ENCODE data around the gene MRPL46.

MRPL46 gene

GRCh38 chr15:88467073-88467934 is at the start of gene MRPL46, which contains the start of gene MRPS11:
MRPL46 (minus strand) TSS chr15:88467388; CDS start chr15:88467377, 11 bp downstream.
MRPS11 (plus strand) TSS chr15:88467708; CDS start chr15:88467718, 10 bp downstream.
- H3K4me3 Mint-ChIP-seq: peak within 1 kb of the TSS; percentile 88
- no peaks in the 10 kb centered on the region for H3K27me3 Mint-ChIP-seq
- no peaks in the 10 kb centered on the region for H3K9me3 Mint-ChIP-seq
- H3K4me1 Mint-ChIP-seq (ENCODE audit: low read depth): peaks cover 35% of the 10 kb centered on the region
- DNase-seq: peak; percentile 91
- peaks cover 41% of the 10 kb centered on the region for H3K36me3 Mint-ChIP-seq (ENCODE audit: low read depth)
- peak within 1 kb of the TSS; percentile 100 for H3K27ac Mint-ChIP-seq

GRCh38 chr15:88513195-88513594 is 46.0 kb upstream of the MRPL46 start:
- H3K36me3 Mint-ChIP-seq (ENCODE audit: low read depth): peaks cover 59% of the 10 kb centered on the region
- H3K9me3 Mint-ChIP-seq: no peaks in the 10 kb centered on the region
- H3K4me3 Mint-ChIP-seq: no peak overlapping the region
- H3K27ac Mint-ChIP-seq: no peak overlapping the region
- DNase-seq: no peak
- no peaks in the 10 kb centered on the region for H3K27me3 Mint-ChIP-seq
- peaks cover 5% of the 10 kb centered on the region for H3K4me1 Mint-ChIP-seq (ENCODE audit: low read depth)

DNA sequence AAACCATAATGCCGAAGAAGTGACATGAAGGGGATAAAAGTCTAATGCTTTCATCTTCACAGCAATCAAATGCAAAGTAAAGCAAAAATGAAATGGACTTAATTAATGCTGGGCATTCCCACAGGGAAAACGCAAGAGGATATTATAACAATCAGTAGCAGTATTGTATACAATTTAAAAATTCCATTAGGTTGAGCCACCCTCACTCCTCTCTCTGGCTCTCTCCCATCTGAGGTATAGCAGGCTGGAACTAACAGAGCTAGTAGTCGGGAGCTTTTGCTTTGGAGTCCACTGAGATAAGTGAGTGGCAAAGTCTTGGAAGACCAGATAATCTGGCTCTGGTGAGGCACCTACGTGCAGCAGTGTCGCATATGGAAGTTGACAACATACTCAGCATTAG is 45.4 kb upstream of the MRPL46 start:
- H3K9me3 Mint-ChIP-seq: no peaks in the 10 kb centered on the region
- H3K36me3 Mint-ChIP-seq (ENCODE audit: low read depth): peaks cover 59% of the 10 kb centered on the region
- peaks cover 5% of the 10 kb centered on the region for H3K4me1 Mint-ChIP-seq (ENCODE audit: low read depth)
- H3K27ac Mint-ChIP-seq: no peak overlapping the region
- H3K4me3 Mint-ChIP-seq: no peak overlapping the region
- DNase-seq: no peak
- no peaks in the 10 kb centered on the region for H3K27me3 Mint-ChIP-seq

- peaks cover 59% of the 10 kb centered on the region for H3K36me3 Mint-ChIP-seq (ENCODE audit: low read depth)
These were observed 44.9 kb upstream of the MRPL46 start for GRCh38 chr15:88512078-88512477.

GRCh38 chr15:88511161-88511560 is 44.0 kb upstream of the MRPL46 start:
- H3K4me1 Mint-ChIP-seq (ENCODE audit: low read depth): peaks cover 5% of the 10 kb centered on the region
- no peak overlapping the region for H3K27ac Mint-ChIP-seq
- H3K27me3 Mint-ChIP-seq: no peaks in the 10 kb centered on the region
- no peaks in the 10 kb centered on the region for H3K9me3 Mint-ChIP-seq
- H3K4me3 Mint-ChIP-seq: no peak overlapping the region
- peaks cover 51% of the 10 kb centered on the region for H3K36me3 Mint-ChIP-seq (ENCODE audit: low read depth)
- DNase-seq: no peak

More at GRCh38 chr15:88512078-88512477, 44.9 kb upstream of the MRPL46 start:
- H3K4me3 Mint-ChIP-seq: no peak overlapping the region
- peaks cover 5% of the 10 kb centered on the region for H3K4me1 Mint-ChIP-seq (ENCODE audit: low read depth)
- DNase-seq: no peak
- H3K27me3 Mint-ChIP-seq: no peaks in the 10 kb centered on the region
- no peaks in the 10 kb centered on the region for H3K9me3 Mint-ChIP-seq
- H3K27ac Mint-ChIP-seq: no peak overlapping the region

- DNase-seq: no peak
- Mint-ChIP-seq H3K4me1 (ENCODE audit: low read depth) (peaks cover 5% of the 10 kb centered on the region), H3K9me3 (no peaks in the 10 kb centered on the region), H3K27me3 (no peaks in the 10 kb centered on the region), H3K4me3 (no peak overlapping the region), H3K27ac (peak overlapping the region; percentile 4), H3K36me3 (ENCODE audit: low read depth) (peaks cover 58% of the 10 kb centered on the region)
These were observed 42.8 kb upstream of the MRPL46 start for GRCh38 chr15:88509964-88510363.

DNA sequence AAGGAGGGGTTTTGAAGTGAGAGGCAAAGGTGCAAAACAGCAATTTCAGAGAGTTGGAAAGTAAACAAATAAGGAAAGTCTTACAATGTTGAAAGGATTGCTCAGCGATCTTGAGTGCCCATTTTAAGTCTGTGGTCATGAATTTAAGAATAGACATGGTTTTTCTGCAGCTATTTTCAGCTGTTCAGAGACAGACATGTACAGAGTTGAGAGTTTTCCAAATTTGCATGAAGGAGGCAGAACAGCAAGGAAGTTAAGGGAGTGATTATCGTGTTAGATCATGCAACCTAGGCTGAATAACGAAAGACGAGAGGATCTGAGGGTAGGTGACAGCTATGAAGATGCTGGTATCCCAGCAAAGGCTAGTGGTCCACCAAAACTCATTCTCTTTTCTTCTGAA is 42.1 kb upstream of the MRPL46 start:
- Mint-ChIP-seq H3K4me3 (no peak overlapping the region), H3K4me1 (ENCODE audit: low read depth) (peaks cover 5% of the 10 kb centered on the region), H3K9me3 (no peaks in the 10 kb centered on the region), H3K36me3 (ENCODE audit: low read depth) (peaks cover 58% of the 10 kb centered on the region), H3K27me3 (no peaks in the 10 kb centered on the region), H3K27ac (no peak overlapping the region)
- DNase-seq: no peak

DNA sequence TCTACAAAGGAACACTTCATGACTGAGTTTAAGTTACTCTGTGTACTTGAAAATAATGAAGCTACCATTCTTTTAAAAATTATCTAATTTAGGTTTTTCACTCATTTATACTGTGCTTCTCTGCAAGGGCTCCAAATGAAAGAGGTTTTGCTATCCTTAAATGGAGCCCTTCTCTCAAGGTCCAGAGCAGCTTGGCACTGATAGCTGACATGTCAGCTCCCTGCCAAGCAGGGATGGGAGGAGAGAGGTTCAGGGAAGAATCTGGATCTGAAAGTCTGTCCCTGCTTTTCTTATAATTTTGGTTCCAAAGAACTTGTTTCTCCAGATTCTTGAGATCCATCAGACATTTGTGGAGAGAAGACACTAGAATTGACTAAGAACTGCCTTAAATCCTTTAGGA is 39.4 kb upstream of the MRPL46 start:
- H3K27ac Mint-ChIP-seq: no peak overlapping the region
- no peak for DNase-seq
- H3K9me3 Mint-ChIP-seq: no peaks in the 10 kb centered on the region
- H3K36me3 Mint-ChIP-seq (ENCODE audit: low read depth): peaks cover 48% of the 10 kb centered on the region
- H3K4me1 Mint-ChIP-seq (ENCODE audit: low read depth): peaks cover 5% of the 10 kb centered on the region
- no peaks in the 10 kb centered on the region for H3K27me3 Mint-ChIP-seq
- H3K4me3 Mint-ChIP-seq: no peak overlapping the region

DNA sequence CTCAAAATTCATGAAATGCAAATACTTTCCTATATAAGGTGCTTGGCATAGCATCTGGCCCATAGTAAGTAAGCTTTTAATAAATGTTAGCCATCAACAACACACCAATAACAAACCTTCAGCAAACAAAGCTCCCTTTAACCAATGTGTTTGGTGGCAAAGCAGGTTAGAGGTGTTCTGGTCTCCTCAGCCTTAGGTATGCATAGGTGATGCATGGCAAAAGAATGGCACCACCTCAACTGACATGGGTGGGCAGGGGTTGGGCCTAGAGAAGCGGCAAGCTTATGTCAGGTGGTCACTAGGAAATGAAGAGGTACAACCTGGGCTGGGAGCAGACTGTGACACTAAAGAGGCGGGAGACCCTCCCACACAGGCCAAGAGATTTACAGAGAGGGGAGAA is 38.5 kb upstream of the MRPL46 start:
- no peaks in the 10 kb centered on the region for H3K27me3 Mint-ChIP-seq
- H3K27ac Mint-ChIP-seq: no peak overlapping the region
- no peak for DNase-seq
- H3K4me1 Mint-ChIP-seq (ENCODE audit: low read depth): peaks cover 5% of the 10 kb centered on the region
- peaks cover 41% of the 10 kb centered on the region for H3K36me3 Mint-ChIP-seq (ENCODE audit: low read depth)
- H3K4me3 Mint-ChIP-seq: no peak overlapping the region
- no peaks in the 10 kb centered on the region for H3K9me3 Mint-ChIP-seq

DNA sequence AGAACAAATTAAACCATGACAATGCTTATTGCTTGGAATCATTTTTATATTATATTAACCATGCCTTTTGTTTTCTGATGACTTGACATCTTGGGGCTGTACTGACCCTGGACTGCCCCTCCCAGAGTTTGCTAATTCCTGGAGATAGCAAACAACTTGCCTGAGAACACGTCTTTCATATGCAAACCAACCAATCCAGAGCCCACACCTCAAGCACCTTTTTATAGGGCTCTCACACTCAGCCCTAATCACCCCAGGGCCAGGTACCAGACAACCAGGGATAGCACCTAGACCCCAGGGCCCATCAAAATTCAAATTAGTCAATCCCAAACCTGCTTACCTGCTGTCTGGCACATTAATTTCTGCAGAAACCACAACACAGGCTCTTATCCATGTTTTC is 37.3 kb upstream of the MRPL46 start:
- Mint-ChIP-seq H3K4me3 (no peak overlapping the region), H3K27me3 (no peaks in the 10 kb centered on the region), H3K4me1 (ENCODE audit: low read depth) (no peaks in the 10 kb centered on the region), H3K9me3 (no peaks in the 10 kb centered on the region), H3K36me3 (ENCODE audit: low read depth) (peaks cover 31% of the 10 kb centered on the region), H3K27ac (no peak overlapping the region)
- DNase-seq: no peak

GRCh38 chr15:88498996-88499395 is 31.8 kb upstream of the MRPL46 start:
- Mint-ChIP-seq H3K27me3 (no peaks in the 10 kb centered on the region), H3K9me3 (no peaks in the 10 kb centered on the region), H3K36me3 (ENCODE audit: low read depth) (peaks cover 5% of the 10 kb centered on the region), H3K4me1 (ENCODE audit: low read depth) (no peaks in the 10 kb centered on the region), H3K27ac (no peak overlapping the region), H3K4me3 (no peak overlapping the region)
- no peak for DNase-seq

- no peak overlapping the region for H3K27ac Mint-ChIP-seq
These were observed 30.0 kb upstream of the MRPL46 start for GRCh38 chr15:88497109-88497765.

GRCh38 chr15:88493844-88494243 is 26.7 kb upstream of the MRPL46 start:
- no peaks in the 10 kb centered on the region for H3K36me3 Mint-ChIP-seq (ENCODE audit: low read depth)
- H3K27me3 Mint-ChIP-seq: no peaks in the 10 kb centered on the region
- H3K9me3 Mint-ChIP-seq: no peaks in the 10 kb centered on the region
- no peak overlapping the region for H3K27ac Mint-ChIP-seq
- H3K4me1 Mint-ChIP-seq (ENCODE audit: low read depth): no peaks in the 10 kb centered on the region
- DNase-seq: no peak
- no peak overlapping the region for H3K4me3 Mint-ChIP-seq

More at GRCh38 chr15:88497109-88497765, 30.0 kb upstream of the MRPL46 start:
- DNase-seq: no peak
- H3K4me3 Mint-ChIP-seq: no peak overlapping the region
- no peaks in the 10 kb centered on the region for H3K9me3 Mint-ChIP-seq
- H3K4me1 Mint-ChIP-seq (ENCODE audit: low read depth): no peaks in the 10 kb centered on the region
- H3K36me3 Mint-ChIP-seq (ENCODE audit: low read depth): peaks cover 3% of the 10 kb centered on the region
- no peaks in the 10 kb centered on the region for H3K27me3 Mint-ChIP-seq

- Mint-ChIP-seq H3K27me3 (no peaks in the 10 kb centered on the region), H3K27ac (no peak overlapping the region), H3K4me3 (no peak overlapping the region), H3K9me3 (no peaks in the 10 kb centered on the region), H3K4me1 (ENCODE audit: low read depth) (no peaks in the 10 kb centered on the region), H3K36me3 (ENCODE audit: low read depth) (no peaks in the 10 kb centered on the region)
- DNase-seq: no peak
These were observed 24.0 kb upstream of the MRPL46 start for GRCh38 chr15:88491158-88491557.

DNA sequence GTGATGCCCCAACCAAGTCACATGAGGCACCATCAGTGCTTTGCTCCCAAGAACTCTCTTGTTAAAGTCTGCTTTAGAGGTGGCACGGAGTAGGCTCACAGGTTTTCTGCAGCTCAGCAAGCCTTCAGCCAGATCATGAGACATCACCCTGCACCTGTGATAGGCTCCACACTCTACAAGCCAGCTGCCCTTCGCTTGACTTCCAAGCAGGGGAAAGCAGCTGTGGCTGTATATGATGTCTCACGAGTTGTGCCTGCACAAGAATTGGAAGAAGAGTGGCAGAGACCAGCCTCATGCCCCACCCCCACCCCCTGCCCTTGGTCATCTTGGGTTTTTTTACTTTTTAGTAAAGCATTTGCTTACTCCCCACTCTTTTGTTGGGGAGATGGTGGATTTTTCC is 22.8 kb upstream of the MRPL46 start:
- Mint-ChIP-seq H3K27me3 (no peaks in the 10 kb centered on the region), H3K9me3 (no peaks in the 10 kb centered on the region), H3K27ac (no peak overlapping the region), H3K36me3 (ENCODE audit: low read depth) (no peaks in the 10 kb centered on the region), H3K4me3 (no peak overlapping the region), H3K4me1 (ENCODE audit: low read depth) (no peaks in the 10 kb centered on the region)
- DNase-seq: no peak

Data from activated T-cell treated with anti-CD3 and anti-CD28 coated beads, Interleukin-2, amount 50 U/mL, for 24 hours (primary cell).